Panc1 (cell line): ENCODE results near the gene SSH3. TPM values are rescaled to one million over a fixed set of nuclear protein-coding genes. Genes with fewer than 3 reads are reported as not detected.

Experiments
- ATAC-seq: fragments of 200-7000 bp; cut with Tn5 transposase; 2 replicates; pipeline ENCODE4 v1.9.1; 2020; ENCODE audit warnings: mild to moderate bottlenecking, moderate library complexity
- BruUV-seq: library from RNA; stranded (reverse); fragments of 400-500 nt; replicated peaks from 2 replicates; lab custom pipeline; 2021; lab: Mats Ljungman, UMichigan
- CTCF ChIA-PET: fragments of 300-600 bp; sonication (Branson Sonifier 250); formaldehyde crosslinking; loops from one replicate; lab custom pipeline; 2022; ENCODE audit warnings: antibody characterized with exemption; lab: Charles Lee
- POLR2A ChIA-PET: fragments of 300-600 bp; sonication (Branson Sonifier 250); formaldehyde crosslinking; loops from one replicate; lab custom pipeline; 2022; ENCODE audit warnings: antibody characterized with exemption; lab: Charles Lee
- DNase-seq: peaks from one replicate; pipeline ENCODE4 v3.0.0-alpha.2; 2010; ENCODE audit warnings: low read depth, low spot score
- H3K27ac ChIP-seq: 2 replicates; pipeline ENCODE4 v1.5.1; 2011; ENCODE audit warnings: mild to moderate bottlenecking, low read length, inconsistent platforms
- H3K27me3 ChIP-seq: fragments of 200-500 bp; sonication (Bioruptor generic); 2 replicates; pipeline ENCODE4 v1.6.0; 2014; ENCODE audit warnings: low read length, inconsistent platforms; ENCODE audit not compliant: control insufficient read depth, insufficient read depth
- H3K36me3 ChIP-seq: fragments of 200-500 bp; sonication (Bioruptor generic); 2 replicates; pipeline ENCODE4 v1.5.1; 2014; ENCODE audit warnings: inconsistent platforms, mild to moderate bottlenecking, low read length, moderate library complexity; ENCODE audit not compliant: control insufficient read depth, insufficient read depth
- H3K4me1 ChIP-seq: 2 replicates; pipeline ENCODE4 v1.5.1; 2011; ENCODE audit warnings: inconsistent platforms, mild to moderate bottlenecking, low read length, moderate library complexity; ENCODE audit not compliant: control insufficient read depth, insufficient read depth
- H3K4me3 ChIP-seq, 2 experiments: 2 replicates each; pipeline ENCODE4 v1.5.1; 2011 to 2012; ENCODE audit warnings: low read depth in 2 of 2, low read length in 2 of 2, mild to moderate bottlenecking in 2 of 2, inconsistent platforms in 1 of 2, moderate library complexity in 1 of 2
- H3K9me3 ChIP-seq: fragments of 200-500 bp; sonication (Bioruptor generic); 2 replicates; pipeline ENCODE4 v1.5.1; 2014; ENCODE audit warnings: low read depth, mild to moderate bottlenecking, inconsistent platforms, low read length, moderate library complexity; ENCODE audit not compliant: control insufficient read depth, insufficient read depth
- POLR2AphosphoS5 ChIP-seq: IDR thresholded peaks from 2 replicates; pipeline ENCODE4 v1.6.1; 2012; ENCODE audit warnings: mild to moderate bottlenecking, low read depth, low read length, moderate library complexity
- SIN3A ChIP-seq: IDR thresholded peaks from 2 replicates; pipeline ENCODE4 v1.6.1; 2012; ENCODE audit warnings: low read depth, mild to moderate bottlenecking, low read length, moderate library complexity, borderline replicate concordance; ENCODE audit not compliant: insufficient read depth
- TCF7L2 ChIP-seq: IDR thresholded peaks from 2 replicates; pipeline ENCODE4 v1.6.1; 2011; ENCODE audit warnings: mild to moderate bottlenecking, low read depth, low read length, inconsistent platforms
- in situ Hi-C: cut with HindIII; loops from 2 replicates; pipeline ENCODE4 v1.10.0; 2016; ENCODE audit warnings: low sequenced_read_pairs, low pct_unique_long_range_greater_than_20kb
- intact Hi-C: fragments of 100-400 bp; cut with micrococcal nuclease; formaldehyde crosslinking; loops from one replicate; pipeline ENCODE4 v1.10.0; 2022; ENCODE audit not compliant: unreplicated experiment
- total RNA-seq: library from RNA; stranded (reverse); gene quantifications from one replicate; pipeline ENCODE4 v1.2.1, GENCODE V29; 2021; ENCODE audit not compliant: unreplicated experiment
- TF ChIP-seq, protein P1 (sequence below), 2 experiments: IDR thresholded peaks; 2 replicates each; pipeline ENCODE4 v1.6.1; 2011 to 2012; ENCODE audit warnings: low read depth in 2 of 2, control low read depth in 1 of 2, low read length in 1 of 2, mild to moderate bottlenecking in 1 of 2, moderate library complexity in 1 of 2; ENCODE audit not compliant: insufficient read depth in 1 of 2
- TF ChIP-seq, protein P2 (sequence below): fragments of 450-650 bp; IDR thresholded peaks from 2 replicates; pipeline ENCODE4 v1.5.1; 2017; ENCODE audit warnings: mild to moderate bottlenecking

Gene SSH3
- total RNA-seq, 1 experiment from 2014 or later = 79.8 TPM

DNA sequence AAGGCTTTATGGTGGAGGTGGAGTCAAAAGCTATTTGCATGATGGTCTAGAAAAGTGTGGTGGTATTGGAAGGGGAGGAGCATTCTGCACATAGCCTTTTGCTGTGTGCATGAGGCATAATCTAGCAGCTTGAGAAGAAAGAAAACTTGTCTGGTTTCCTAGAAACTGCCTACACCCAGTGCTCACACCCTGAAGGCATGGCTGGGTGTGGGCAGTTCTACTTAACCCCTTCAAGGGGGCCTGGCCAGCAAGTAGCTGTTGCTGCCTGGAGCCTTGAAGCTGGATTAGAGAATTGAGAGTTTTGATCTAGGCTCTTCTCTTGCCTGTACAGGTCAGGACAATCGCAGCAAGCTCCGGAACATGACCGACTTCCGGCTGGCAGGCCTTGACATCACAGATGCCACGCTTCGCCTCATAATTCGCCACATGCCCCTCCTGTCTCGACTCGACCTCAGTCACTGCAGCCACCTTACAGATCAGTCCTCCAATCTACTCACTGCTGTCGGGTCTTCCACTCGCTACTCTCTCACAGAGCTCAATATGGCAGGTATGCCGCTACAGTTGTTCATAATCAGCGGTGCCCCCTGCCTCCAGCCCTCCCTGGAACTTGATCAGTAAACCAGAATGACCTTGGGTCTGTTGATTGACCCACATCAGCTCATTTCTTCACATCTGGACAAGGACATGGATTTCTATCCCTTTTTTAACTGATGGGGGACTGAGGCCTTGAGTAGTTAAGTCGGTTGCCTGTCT is 49.3 kb upstream of the SSH3 start:
- no TSS peak for BruUV-seq
- POLR2A ChIA-PET = interaction anchor here (0.8 kb wide), 1 partner anchor 13 kb away, joined by 3 read pairs; no protein-coding TSS in a partner anchor
- CTCF ChIA-PET = interaction anchor here (0.7 kb wide), 1 partner anchor 16 kb away, joined by 3 read pairs; no protein-coding TSS in a partner anchor
- Histone ChIP-seq H3K9me3 (no peaks in the 10 kb centered on the region), H3K27me3 (no peaks in the 10 kb centered on the region), H3K4me3 (no peak overlapping the region), H3K27ac (no peak overlapping the region), H3K4me1 (no peaks in the 10 kb centered on the region), H3K36me3 (peaks cover 55% of the 10 kb centered on the region)
- intact Hi-C loops (no loop called here), in situ Hi-C loops (no loop called here)
- TF ChIP-seq SIN3A = no peak
- no peak; the same call in 1 of the 2 replicates for TF ChIP-seq POLR2AphosphoS5
- TF ChIP-seq, protein P1, sequence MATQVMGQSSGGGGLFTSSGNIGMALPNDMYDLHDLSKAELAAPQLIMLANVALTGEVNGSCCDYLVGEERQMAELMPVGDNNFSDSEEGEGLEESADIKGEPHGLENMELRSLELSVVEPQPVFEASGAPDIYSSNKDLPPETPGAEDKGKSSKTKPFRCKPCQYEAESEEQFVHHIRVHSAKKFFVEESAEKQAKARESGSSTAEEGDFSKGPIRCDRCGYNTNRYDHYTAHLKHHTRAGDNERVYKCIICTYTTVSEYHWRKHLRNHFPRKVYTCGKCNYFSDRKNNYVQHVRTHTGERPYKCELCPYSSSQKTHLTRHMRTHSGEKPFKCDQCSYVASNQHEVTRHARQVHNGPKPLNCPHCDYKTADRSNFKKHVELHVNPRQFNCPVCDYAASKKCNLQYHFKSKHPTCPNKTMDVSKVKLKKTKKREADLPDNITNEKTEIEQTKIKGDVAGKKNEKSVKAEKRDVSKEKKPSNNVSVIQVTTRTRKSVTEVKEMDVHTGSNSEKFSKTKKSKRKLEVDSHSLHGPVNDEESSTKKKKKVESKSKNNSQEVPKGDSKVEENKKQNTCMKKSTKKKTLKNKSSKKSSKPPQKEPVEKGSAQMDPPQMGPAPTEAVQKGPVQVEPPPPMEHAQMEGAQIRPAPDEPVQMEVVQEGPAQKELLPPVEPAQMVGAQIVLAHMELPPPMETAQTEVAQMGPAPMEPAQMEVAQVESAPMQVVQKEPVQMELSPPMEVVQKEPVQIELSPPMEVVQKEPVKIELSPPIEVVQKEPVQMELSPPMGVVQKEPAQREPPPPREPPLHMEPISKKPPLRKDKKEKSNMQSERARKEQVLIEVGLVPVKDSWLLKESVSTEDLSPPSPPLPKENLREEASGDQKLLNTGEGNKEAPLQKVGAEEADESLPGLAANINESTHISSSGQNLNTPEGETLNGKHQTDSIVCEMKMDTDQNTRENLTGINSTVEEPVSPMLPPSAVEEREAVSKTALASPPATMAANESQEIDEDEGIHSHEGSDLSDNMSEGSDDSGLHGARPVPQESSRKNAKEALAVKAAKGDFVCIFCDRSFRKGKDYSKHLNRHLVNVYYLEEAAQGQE (IDR thresholded peaks at IDR 0.05; ENCODE audit: insufficient read depth in 1 of 2, low read depth in 2 of 2, low read length in 1 of 2) = no peak
- TF ChIP-seq, protein P2, sequence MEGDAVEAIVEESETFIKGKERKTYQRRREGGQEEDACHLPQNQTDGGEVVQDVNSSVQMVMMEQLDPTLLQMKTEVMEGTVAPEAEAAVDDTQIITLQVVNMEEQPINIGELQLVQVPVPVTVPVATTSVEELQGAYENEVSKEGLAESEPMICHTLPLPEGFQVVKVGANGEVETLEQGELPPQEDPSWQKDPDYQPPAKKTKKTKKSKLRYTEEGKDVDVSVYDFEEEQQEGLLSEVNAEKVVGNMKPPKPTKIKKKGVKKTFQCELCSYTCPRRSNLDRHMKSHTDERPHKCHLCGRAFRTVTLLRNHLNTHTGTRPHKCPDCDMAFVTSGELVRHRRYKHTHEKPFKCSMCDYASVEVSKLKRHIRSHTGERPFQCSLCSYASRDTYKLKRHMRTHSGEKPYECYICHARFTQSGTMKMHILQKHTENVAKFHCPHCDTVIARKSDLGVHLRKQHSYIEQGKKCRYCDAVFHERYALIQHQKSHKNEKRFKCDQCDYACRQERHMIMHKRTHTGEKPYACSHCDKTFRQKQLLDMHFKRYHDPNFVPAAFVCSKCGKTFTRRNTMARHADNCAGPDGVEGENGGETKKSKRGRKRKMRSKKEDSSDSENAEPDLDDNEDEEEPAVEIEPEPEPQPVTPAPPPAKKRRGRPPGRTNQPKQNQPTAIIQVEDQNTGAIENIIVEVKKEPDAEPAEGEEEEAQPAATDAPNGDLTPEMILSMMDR = no peak
- TF ChIP-seq TCF7L2 = no peak
- no peak for ATAC-seq
- no peak for DNase-seq

DNA sequence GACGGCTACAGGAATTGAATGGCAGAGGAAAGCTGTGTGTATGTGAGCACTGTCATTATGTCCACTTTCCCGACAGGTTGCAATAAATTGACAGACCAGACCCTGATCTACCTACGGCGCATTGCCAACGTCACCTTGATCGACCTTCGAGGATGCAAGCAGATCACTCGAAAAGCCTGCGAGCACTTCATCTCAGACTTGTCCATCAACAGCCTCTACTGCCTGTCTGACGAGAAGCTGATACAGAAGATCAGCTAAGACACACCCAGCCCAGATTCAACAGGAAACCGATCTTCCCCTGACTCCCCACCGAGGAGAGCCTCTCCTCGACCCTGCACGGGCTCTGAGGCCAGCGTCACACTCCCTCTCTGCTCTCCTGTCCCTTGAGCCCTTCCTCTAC is 48.5 kb upstream of the SSH3 start:
- no TSS peak for BruUV-seq
- CTCF ChIA-PET = no interaction called here
- Histone ChIP-seq H3K36me3 (peaks cover 48% of the 10 kb centered on the region), H3K9me3 (no peaks in the 10 kb centered on the region), H3K4me1 (no peaks in the 10 kb centered on the region), H3K27me3 (no peaks in the 10 kb centered on the region), H3K27ac (no peak overlapping the region), H3K4me3 (no peak overlapping the region)
- no peak for TF ChIP-seq TCF7L2
- no peak for TF ChIP-seq SIN3A
- no peak for TF ChIP-seq POLR2AphosphoS5
- TF ChIP-seq, protein P1 (IDR thresholded peaks at IDR 0.05; ENCODE audit: insufficient read depth in 1 of 2, low read depth in 2 of 2, low read length in 1 of 2) = no peak
- TF ChIP-seq, protein P2 = no peak
- intact Hi-C loops = no loop called here
- DNase-seq (no peak), ATAC-seq (no peak)
- POLR2A ChIA-PET = no interaction called here
- in situ Hi-C loops = no loop called here
